CD4-positive, alpha-beta T cell treated with Interferon alpha-2 for 1 hour (primary cell): Measurements from ENCODE around the gene GRAPL.
"Not testable (repeated sequence)": the region's sequence is repeated elsewhere in the genome, so short reads cannot be mapped to it uniquely, and the experiment has no call there.

ENCODE experiments used
- DNase-seq, 2 donors: peaks; one replicate each; pipeline ENCODE4 v3.0.0-alpha.2; 2020 to 2022

Gene GRAPL

GRCh38 chr17:19137959-19138358 lies 10.6 kb downstream of the GRAPL start:
- not testable (repeated sequence) for DNase-seq

- not testable (repeated sequence) for DNase-seq
Observed at GRCh38 chr17:19141366-19142155, 14.2 kb downstream of the GRAPL start.

- DNase-seq: peak in 1 of 2 donors; percentile 24
Observed at GRCh38 chr17:19142419-19142818, 15.0 kb downstream of the GRAPL start.

DNA sequence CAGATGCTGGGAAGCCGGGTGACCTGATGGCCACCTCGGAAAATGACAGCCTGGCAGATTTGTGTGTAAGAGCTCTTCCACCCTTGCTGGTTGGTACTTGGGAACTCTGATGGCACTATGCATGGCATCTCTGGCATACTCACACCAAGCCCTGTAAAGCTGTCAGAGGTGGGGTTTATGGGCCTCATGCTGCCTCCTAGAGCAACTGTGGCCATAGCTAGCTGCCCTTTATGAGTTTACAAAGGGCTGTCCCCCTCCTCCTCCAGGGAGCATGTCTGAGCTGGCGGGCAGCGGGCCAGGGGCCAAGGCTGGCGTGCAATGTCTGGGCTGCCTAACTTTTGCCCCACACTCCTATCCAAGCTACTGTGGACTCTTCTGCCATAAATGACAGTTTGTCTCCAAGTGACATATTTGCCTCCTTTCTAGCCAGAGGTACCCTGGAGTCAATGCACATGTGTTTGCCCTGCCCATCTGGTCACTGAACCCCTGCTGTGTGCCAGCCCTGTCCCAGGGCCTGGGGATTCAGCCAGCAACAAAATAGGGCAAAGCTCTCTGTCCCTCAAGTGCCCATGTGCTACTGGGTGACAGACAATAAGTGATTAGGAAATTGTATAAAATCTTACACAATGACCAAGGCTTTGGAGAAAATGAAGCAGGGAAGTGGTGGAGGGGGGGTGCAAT lies 15.8 kb downstream of the GRAPL start:
- not testable (repeated sequence) for DNase-seq

DNA sequence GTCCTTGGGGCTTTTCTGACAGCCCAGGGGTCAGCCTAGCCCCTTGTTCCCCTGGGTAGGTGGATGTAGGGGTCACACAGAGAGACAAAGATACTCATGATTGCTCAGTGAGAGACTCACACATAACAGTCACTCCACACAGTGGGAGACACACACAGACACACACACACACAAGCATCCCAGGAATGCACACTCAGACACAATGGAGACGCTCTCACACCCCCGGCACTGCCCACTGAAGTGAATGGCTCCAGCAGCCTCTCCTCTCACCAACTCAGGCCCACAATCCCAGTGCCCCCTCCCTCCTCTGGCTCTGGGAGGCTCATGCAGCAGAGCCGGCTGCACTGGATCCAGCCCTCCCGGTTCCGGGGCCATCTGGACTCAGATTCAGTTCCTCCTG lies 17.0 kb downstream of the GRAPL start:
- DNase-seq: not testable (repeated sequence)

DNA sequence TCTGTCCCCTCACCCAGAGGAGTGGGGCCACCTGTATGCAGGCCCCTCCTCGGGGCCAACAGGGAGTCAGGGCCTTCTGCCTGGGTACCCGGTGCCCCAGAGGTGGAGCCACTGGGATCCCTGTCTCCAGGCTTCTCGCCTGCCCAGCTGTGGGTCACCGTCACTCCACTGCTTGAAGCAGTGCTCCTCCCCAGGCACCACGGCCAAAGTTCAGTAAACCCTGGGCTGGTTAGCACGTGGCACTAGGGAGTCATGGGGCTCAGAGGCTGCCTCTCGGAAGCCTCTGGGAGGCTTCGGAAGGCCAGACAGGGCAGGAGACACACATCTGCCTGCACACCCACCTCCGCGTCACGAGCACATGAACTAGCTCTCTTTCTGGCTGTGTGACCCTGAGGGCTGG lies 18.1 kb downstream of the GRAPL start:
- not testable (repeated sequence) for DNase-seq

DNA sequence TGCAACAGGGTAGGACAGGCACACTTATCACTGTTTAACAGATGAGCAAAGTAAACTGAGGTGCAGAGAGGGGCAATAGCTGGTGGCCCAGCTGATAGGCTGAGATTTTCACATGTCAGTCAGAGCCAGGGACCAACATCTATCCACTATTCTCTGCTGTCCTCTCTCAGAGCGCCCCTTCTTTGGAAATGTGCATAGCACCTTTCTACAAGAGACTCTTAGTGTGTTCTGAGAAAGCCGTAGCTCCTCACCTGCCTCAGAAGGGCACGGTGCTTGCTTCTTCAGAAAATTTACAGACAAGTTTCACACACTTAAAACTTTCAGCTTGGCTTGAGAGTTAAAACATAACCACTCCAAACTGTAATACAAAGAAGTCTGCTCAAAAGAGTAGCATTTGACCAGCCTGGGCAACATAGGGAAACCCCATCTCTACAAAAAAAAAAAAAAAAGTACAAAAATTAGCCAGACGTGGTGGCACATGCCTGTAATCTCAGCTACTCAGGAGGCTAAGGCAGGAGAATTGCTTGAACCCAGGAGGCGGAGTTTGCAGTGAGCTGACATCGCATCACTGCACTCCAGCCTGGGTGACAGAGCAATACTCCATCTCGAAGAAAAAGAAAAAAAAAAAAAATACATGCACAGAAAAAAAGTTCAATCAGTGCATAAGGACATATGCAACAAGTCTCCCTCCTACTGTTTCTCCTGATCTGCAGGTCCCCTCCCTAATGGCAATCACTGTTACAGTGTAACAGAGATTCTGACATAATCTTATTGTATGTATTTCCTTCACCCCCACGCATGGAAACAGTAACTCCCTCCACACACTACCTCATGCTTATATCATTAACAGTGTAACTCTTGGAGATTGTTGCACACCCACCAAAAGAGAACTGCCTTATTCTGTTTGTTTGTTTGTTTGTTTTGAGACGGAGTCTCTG lies 23.6 kb downstream of the GRAPL start:
- not testable (repeated sequence) for DNase-seq

GRCh38 chr17:19157628-19158027 lies 30.2 kb downstream of the GRAPL start:
- DNase-seq: not testable (repeated sequence)

DNA sequence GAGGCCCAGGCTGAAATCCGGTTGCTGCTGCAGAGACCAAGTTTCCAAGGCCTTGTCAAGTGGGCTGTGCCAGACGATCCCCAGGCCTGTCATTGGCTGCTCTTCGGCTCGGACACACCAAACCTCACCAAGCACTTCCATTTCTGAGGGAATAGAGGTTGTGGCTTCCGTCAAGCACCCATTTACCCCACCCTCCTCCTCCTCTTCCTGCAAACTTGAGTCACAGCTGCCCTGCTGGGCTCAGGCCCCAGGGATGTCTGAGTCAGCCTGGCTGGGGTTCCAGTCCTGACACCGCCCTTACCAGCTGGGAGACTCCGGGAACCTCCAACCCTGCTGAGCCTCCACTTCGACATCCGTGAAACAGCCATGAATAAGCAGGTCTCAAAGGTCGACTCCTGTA lies 31.1 kb downstream of the GRAPL start:
- DNase-seq: not testable (repeated sequence)

DNA sequence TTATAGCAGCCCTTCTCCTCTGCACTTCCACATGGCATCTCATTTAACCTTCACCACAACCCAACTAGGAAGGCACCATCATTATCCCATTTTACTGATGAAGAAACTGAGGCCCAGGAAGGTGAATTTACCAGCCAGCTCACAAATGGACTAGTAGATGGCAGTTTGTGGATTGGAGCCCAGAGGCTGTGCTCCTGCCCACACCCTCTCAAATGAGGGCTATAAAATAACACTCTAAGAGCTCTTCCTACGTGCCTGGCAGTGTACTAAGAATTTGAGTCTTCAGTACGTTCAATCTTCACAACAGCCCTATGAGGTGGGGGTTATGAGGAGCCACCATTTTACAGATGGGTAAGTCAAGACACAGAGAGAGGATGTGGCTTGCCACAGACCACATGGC lies 31.5 kb downstream of the GRAPL start:
- DNase-seq: not testable (repeated sequence)

DNA sequence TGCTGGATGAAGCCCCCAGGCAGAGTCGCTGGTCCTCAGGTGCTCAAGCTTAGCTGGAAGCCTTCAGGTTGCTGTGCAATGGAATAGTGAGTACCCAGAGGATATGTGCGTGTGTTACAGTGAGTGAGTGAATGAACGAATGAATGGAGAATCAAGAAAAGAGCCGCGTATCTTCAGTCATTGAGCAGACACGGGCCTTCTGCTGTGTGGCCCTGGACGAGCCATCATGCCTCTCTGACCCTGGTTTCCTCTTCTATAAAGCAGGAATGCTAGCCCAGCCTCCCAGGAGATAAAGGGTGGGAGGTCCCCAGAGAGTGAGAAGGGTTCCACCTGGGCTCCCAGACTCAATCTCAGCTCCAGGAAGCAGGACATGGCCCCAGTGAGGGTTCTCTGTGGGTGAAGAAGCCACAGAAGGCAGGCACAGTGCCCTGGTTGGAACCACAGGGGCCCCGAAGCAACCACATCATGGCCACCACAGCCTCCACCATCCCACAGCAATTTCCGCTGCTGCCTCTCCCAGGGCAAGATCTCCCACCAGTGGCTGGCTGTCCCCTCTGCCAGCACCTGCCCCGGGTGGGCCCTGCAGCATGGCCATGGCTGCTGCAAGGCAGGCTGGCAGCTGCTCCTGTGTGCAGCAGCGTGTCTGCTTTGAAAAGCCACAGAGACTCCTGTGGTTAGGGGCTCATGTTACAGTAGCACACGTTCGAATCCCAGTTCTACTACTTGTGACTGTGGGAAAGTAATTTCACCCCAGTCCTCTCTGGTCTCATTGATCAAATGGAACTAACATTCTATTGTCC lies 34.1 kb downstream of the GRAPL start:
- not testable (repeated sequence) for DNase-seq

GRCh38 chr17:19162384-19163216 lies 35.2 kb downstream of the GRAPL start:
- DNase-seq: not testable (repeated sequence)

- DNase-seq: not testable (repeated sequence)
Observed at GRCh38 chr17:19174422-19174821, 47.0 kb downstream of the GRAPL start.

DNA sequence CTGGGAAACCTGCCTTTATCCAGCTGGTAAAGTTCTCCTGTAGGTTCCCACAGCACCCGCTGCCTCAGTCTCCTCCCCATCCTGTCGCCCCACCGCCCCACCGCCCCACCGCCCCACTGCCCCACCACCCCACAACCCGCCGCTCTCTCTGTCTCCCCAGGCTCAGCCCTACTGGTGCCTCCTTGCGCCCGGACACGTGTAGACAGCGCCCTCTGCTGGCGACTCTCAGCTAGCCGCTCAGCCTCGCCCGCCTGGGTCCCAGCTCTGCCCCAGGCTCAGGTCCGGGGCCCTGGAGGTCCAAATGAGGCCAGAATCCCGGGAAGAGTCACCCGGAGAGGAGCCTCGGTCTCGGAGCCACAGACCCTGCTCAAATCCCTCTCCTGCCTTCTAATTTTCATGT lies 48.0 kb downstream of the GRAPL start:
- DNase-seq: not testable (repeated sequence)

- DNase-seq: not testable (repeated sequence)
Observed at GRCh38 chr17:19181040-19181875, 53.9 kb downstream of the GRAPL start.

DNA sequence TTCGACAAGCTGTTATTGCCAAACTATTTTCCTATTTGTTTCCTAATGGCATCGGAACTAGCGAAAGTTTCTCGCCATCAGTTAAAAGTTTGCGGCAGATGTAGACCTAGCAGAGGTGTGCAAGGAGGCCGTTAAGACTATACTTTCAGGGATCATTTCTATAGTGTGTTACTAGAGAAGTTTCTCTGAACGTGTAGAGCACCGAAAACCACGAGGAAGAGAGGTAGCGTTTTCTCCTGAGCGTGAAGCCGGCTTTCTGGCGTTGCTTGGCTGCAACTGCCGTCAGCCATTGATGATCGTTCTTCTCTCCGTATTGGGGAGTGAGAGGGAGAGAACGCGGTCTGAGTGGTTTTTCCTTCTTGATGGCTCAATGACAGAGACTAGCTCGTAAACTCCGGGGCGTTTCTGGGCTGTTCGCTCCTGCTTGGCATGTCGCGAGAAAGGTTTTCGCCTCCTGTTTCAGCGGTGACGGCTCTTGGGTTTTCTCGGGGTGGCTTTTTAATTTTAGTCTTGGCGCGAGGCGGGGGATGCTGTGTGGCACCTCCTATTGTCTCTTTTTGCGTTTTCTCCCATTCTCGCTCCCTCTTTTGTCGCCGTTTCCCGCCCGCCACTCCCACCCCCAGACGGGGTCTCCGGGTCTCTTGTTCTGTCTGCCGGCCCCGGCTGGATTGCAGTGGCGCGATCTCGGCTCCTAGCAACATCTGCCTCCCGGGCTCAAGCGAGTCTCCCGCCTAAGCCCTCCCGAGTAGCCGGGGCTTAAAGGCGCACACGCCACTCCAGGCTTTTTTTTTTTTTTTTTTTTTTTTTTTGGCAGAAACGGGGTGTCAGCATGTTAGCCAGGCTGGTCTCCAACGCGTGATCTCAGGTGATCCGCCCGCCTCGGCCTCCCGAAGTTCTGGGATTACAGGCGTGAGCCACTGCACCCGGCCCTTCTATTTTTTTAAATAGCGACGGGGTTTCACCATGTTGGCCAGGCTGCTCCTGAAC lies 60.8 kb downstream of the GRAPL start:
- DNase-seq: not testable (repeated sequence)

DNA sequence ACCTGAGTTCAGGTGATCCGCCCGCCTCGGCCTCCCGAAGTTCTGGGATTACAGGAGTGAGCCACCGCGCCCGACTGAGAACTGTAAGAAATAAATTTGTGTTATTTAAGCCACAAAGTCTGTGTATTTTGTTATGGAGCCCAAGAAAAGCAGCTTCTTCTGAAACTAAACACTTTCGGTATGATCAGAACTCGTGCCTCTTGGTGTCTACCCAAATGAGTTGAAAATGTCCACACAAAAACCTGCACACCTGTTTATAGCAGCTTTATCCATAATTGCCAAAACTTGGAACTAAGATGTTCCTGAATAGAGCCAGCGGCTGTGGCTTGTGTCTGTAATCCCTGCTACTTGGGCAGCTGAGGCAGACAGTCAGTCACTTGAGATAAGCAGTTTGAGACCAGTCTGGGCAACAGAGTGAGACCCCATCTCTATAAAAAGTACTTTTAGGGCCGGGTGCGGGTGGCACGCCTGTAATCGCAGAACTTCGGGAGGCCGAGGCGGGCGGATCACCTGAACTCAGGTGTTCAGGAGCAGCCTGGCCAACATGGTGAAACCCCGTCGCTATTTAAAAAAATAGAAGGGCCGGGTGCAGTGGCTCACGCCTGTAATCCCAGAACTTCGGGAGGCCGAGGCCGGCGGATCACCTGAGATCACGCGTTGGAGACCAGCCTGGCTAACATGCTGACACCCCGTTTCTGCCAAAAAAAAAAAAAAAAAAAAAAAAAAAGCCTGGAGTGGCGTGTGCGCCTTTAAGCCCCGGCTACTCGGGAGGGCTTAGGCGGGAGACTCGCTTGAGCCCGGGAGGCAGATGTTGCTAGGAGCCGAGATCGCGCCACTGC lies 61.7 kb downstream of the GRAPL start:
- DNase-seq: not testable (repeated sequence)
